HepG2 (cell line): Measurements from ENCODE around the gene MEGF6. TPM values are rescaled to one million over a fixed set of nuclear protein-coding genes. Genes with fewer than 3 reads are reported as not detected.

Experiments used
- BATF2 ChIP-seq: sonication (generic); formaldehyde crosslinking; IDR thresholded peaks from 2 replicates; pipeline ENCODE4 v1.8.0; 2022; ENCODE audit warnings: mild to moderate bottlenecking, missing genetic modification reagents, moderate library complexity
- BCL6 ChIP-seq: IDR thresholded peaks from 2 replicates; pipeline ENCODE4 v1.6.1; 2016; ENCODE audit warnings: missing genetic modification reagents, missing compliant biosample characterization
- ELK4 ChIP-seq: sonication (generic); formaldehyde crosslinking; IDR thresholded peaks from 2 replicates; pipeline ENCODE4 v1.9.0; 2021; ENCODE audit warnings: missing genetic modification reagents, borderline replicate concordance
- ETV5 ChIP-seq: IDR thresholded peaks from 2 replicates; pipeline ENCODE4 v1.6.1; 2018; ENCODE audit warnings: missing biosample characterization, missing genetic modification reagents, inconsistent platforms, borderline replicate concordance
- FOXK2 ChIP-seq: fragments of 450-650 bp; IDR thresholded peaks from 2 replicates; pipeline ENCODE4 v1.6.1; 2016
- GABPA ChIP-seq, 2 experiments: IDR thresholded peaks; 2 replicates each; pipeline ENCODE4 v1.6.1; 2011 to 2016; ENCODE audit warnings: low read depth in 2 of 2, low read length in 1 of 2, missing biosample characterization in 1 of 2, missing genetic modification characterization in 1 of 2
- HMG20A ChIP-seq: IDR thresholded peaks from 2 replicates; pipeline ENCODE4 v1.6.1; 2016; ENCODE audit warnings: borderline replicate concordance
- HNRNPLL ChIP-seq: fragments of 200-400 bp; formaldehyde crosslinking; IDR thresholded peaks from 2 replicates; pipeline ENCODE4 v1.6.1; 2017; ENCODE audit warnings: mild to moderate bottlenecking, low read depth, low read length; ENCODE audit not compliant: poor library complexity, severe bottlenecking
- MXD1 ChIP-seq: sonication (generic); formaldehyde crosslinking; IDR thresholded peaks from 2 replicates; pipeline ENCODE4 v1.4.0; 2020; ENCODE audit warnings: mild to moderate bottlenecking, missing genetic modification reagents
- NAIF1 ChIP-seq: sonication (generic); formaldehyde crosslinking; IDR thresholded peaks from 2 replicates; pipeline ENCODE4 v1.5.0; 2020; ENCODE audit warnings: mild to moderate bottlenecking, missing genetic modification reagents, borderline replicate concordance
- NFYB ChIP-seq: sonication (generic); formaldehyde crosslinking; IDR thresholded peaks from 2 replicates; pipeline ENCODE4 v1.4.0; 2020; ENCODE audit warnings: missing genetic modification reagents
- NKX3-1 ChIP-seq: sonication (generic); formaldehyde crosslinking; IDR thresholded peaks from 2 replicates; pipeline ENCODE4 v1.5.0; 2020; ENCODE audit warnings: missing genetic modification reagents
- PPARG ChIP-seq: conservative IDR thresholded peaks from 2 replicates; pipeline ENCODE4 v1.6.1; 2016; ENCODE audit warnings: missing biosample characterization, missing genetic modification reagents
- RBFOX2 ChIP-seq: fragments of 200-400 bp; formaldehyde crosslinking; IDR thresholded peaks from 2 replicates; pipeline ENCODE4 v1.6.1; 2017; ENCODE audit warnings: low read depth, mild to moderate bottlenecking, low read length
- RFX3 ChIP-seq: IDR thresholded peaks from 2 replicates; pipeline ENCODE4 v1.6.1; 2016; ENCODE audit warnings: missing biosample characterization, missing genetic modification reagents
- TFDP1 ChIP-seq: IDR thresholded peaks from 2 replicates; pipeline ENCODE4 v1.6.1; 2016; ENCODE audit warnings: missing compliant biosample characterization, missing genetic modification reagents, borderline replicate concordance
- YEATS4 ChIP-seq: sonication (generic); formaldehyde crosslinking; IDR thresholded peaks from 2 replicates; pipeline ENCODE4 v1.4.0; 2020; ENCODE audit warnings: missing genetic modification reagents, borderline replicate concordance
- ZNF12 ChIP-seq: sonication (generic); formaldehyde crosslinking; IDR thresholded peaks from 2 replicates; pipeline ENCODE4 v1.5.0; 2020; ENCODE audit warnings: missing genetic modification reagents
- ZNF121 ChIP-seq: sonication (generic); formaldehyde crosslinking; IDR thresholded peaks from 2 replicates; pipeline ENCODE4 v1.5.0; 2020; ENCODE audit warnings: mild to moderate bottlenecking, missing genetic modification reagents
- ZNF18 ChIP-seq: sonication (generic); formaldehyde crosslinking; IDR thresholded peaks from 2 replicates; pipeline ENCODE4 v1.8.0; 2022; ENCODE audit warnings: mild to moderate bottlenecking, missing genetic modification reagents; ENCODE audit not compliant: insufficient replicate concordance
- ZNF224 ChIP-seq: sonication (generic); formaldehyde crosslinking; IDR thresholded peaks from 2 replicates; pipeline ENCODE4 v1.5.0; 2020; ENCODE audit warnings: mild to moderate bottlenecking, missing genetic modification reagents
- ZNF556 ChIP-seq: sonication (generic); formaldehyde crosslinking; IDR thresholded peaks from 2 replicates; pipeline ENCODE4 v1.4.0; 2020; ENCODE audit warnings: mild to moderate bottlenecking, missing genetic modification reagents, borderline replicate concordance
- ZNF567 ChIP-seq: sonication (generic); formaldehyde crosslinking; IDR thresholded peaks from 2 replicates; pipeline ENCODE4 v1.8.1; 2023; ENCODE audit warnings: mild to moderate bottlenecking, missing genetic modification reagents, borderline replicate concordance
- ZNF678 ChIP-seq: sonication (generic); formaldehyde crosslinking; IDR thresholded peaks from 2 replicates; pipeline ENCODE4 v1.4.0; 2020; ENCODE audit warnings: mild to moderate bottlenecking, missing genetic modification reagents
- ZNF713 ChIP-seq: sonication (generic); formaldehyde crosslinking; IDR thresholded peaks from 2 replicates; pipeline ENCODE4 v1.4.0; 2020; ENCODE audit warnings: mild to moderate bottlenecking, missing genetic modification reagents
- ZNF891 ChIP-seq: sonication (generic); formaldehyde crosslinking; IDR thresholded peaks from 2 replicates; pipeline ENCODE4 v1.5.0; 2020; ENCODE audit warnings: mild to moderate bottlenecking, missing genetic modification reagents
- polyA plus RNA-seq, 8 experiments: library from polyadenylated mRNA; depleted of rRNA in 3 of 8; stranded (reverse) in 7 of 8; unstranded in 1 of 8; fragments of >200 nt; fragmentation: Illumina TruSeq in 4 of 8; extraction: Trizol in 4 of 8; gene quantifications; 2 replicates each; pipeline versions ENCODE4 v1.2.1 to v1.2.3, GENCODE V29; 2011 to 2016; ENCODE audit warnings: low read depth in 4 of 8, missing spikeins in 1 of 8, mixed read lengths in 1 of 8; ENCODE audit not compliant: insufficient read depth in 1 of 8
- total RNA-seq, 5 experiments: library from RNA; depleted of rRNA; stranded (reverse); fragments of >200 nt; fragmentation: Illumina TruSeq; extraction: Trizol; gene quantifications; 2 replicates each; pipeline ENCODE4 v1.2.3, GENCODE V29; 2016; ENCODE audit warnings: low read depth in 1 of 5

The MEGF6 gene
- total and polyA plus RNA-seq, 2 of the 13 experiments (the other 11 are each of a cell fraction or from before 2014, with no cell fraction given), result 1.9 TPM

- no peak for TF ChIP-seq ZNF18 (CRISPR knock-in tag)
- no peak for TF ChIP-seq PPARG (CRISPR knock-in tag)
- TF ChIP-seq HMG20A (CRISPR knock-in tag), result no peak
- TF ChIP-seq ZNF12, result no peak
- TF ChIP-seq ZNF678, result no peak
- TF ChIP-seq ZNF121, result no peak
- TF ChIP-seq ZNF224, result no peak
- TF ChIP-seq MXD1 (CRISPR knock-in tag), result peak; percentile 70; the same call in 1 of the 2 replicates
- no peak; the same call in 1 of the 2 replicates for TF ChIP-seq BCL6 (CRISPR knock-in tag)
- no peak for TF ChIP-seq ETV5 (CRISPR knock-in tag)
- 0 out of 2 replicates have a peak, but pooled peaks have one; percentile 77 for TF ChIP-seq ZNF567 (CRISPR knock-in tag)
- 0 out of 2 replicates have a peak, but pooled peaks have one; percentile 27 for TF ChIP-seq ZNF891
- TF ChIP-seq FOXK2, result no peak
- peak; percentile 49; the same call in 1 of the 2 replicates for TF ChIP-seq ZNF556
- no peak for TF ChIP-seq NAIF1
- no peak for TF ChIP-seq ELK4 (CRISPR knock-in tag)
- TF ChIP-seq HNRNPLL, result peak; percentile 21
- peak; percentile 46; the same call in 1 of the 2 replicates for TF ChIP-seq YEATS4 (CRISPR knock-in tag)
- TF ChIP-seq RBFOX2, result peak; percentile 88
- no peak for TF ChIP-seq TFDP1 (CRISPR knock-in tag)
- TF ChIP-seq RFX3, result no peak
- TF ChIP-seq NFYB (CRISPR knock-in tag), result no peak; the same call in 1 of the 2 replicates
- TF ChIP-seq NKX3-1 (CRISPR knock-in tag), result no peak
- TF ChIP-seq GABPA (IDR thresholded peaks at IDR 0.05; ENCODE audit: low read depth, low read length), result no peak
- TF ChIP-seq GABPA (CRISPR knock-in tag; IDR thresholded peaks at IDR 0.05; ENCODE audit: low read depth), result no peak
- no peak for TF ChIP-seq ZNF713 (CRISPR knock-in tag)
- no peak for TF ChIP-seq BATF2 (CRISPR knock-in tag)
These were observed 14.0 kb upstream of the MEGF6 start (continued) for GRCh38 chr1:3625151-3625907.
